WI38 (cell line): Measurements from ENCODE around the gene CDK14.

Experiments
- H3K4me3 ChIP-seq: 2 replicates; pipeline ENCODE4 v1.5.1; 2011; ENCODE audit warnings: low read depth, mild to moderate bottlenecking, control low read depth, low read length
- CTCF ChIP-seq: IDR thresholded peaks from 2 replicates; pipeline ENCODE4 v1.5.1; 2012; ENCODE audit warnings: low read depth, mild to moderate bottlenecking, control low read depth, low read length

The CDK14 gene

GRCh38 chr7:90663176-90663575, 67.1 kb downstream of the CDK14 start:
- H3K4me3 ChIP-seq: no peak overlapping the region
- no peak for TF ChIP-seq CTCF

- H3K4me3 ChIP-seq: no peak overlapping the region
- TF ChIP-seq CTCF: no peak
These were observed 70.1 kb downstream of the CDK14 start for GRCh38 chr7:90666186-90666585.

GRCh38 chr7:90668992-90669391, 72.9 kb downstream of the CDK14 start:
- H3K4me3 ChIP-seq: no peak overlapping the region
- TF ChIP-seq CTCF: no peak

- TF ChIP-seq CTCF: no peak
- H3K4me3 ChIP-seq: no peak overlapping the region
These were observed 73.4 kb downstream of the CDK14 start for GRCh38 chr7:90669492-90669891.

GRCh38 chr7:90671571-90671970, 75.5 kb downstream of the CDK14 start:
- H3K4me3 ChIP-seq: no peak overlapping the region
- TF ChIP-seq CTCF: no peak

- H3K4me3 ChIP-seq: no peak overlapping the region
- no peak for TF ChIP-seq CTCF
These were observed 76.1 kb downstream of the CDK14 start for GRCh38 chr7:90672210-90672609.

- no peak overlapping the region for H3K4me3 ChIP-seq
- no peak for TF ChIP-seq CTCF
These were observed 78.5 kb downstream of the CDK14 start for GRCh38 chr7:90674625-90675024.

- no peak for TF ChIP-seq CTCF
- no peak overlapping the region for H3K4me3 ChIP-seq
These were observed 79.9 kb downstream of the CDK14 start for GRCh38 chr7:90675982-90676381.
